ENCODE measurements around the gene IFNG. TPM values are rescaled to one million over a fixed set of nuclear protein-coding genes. Genes with fewer than 3 reads are reported as not detected.

IFNG gene
- total RNA-seq, 3 donors from 2014 or later: not detected

DNA sequence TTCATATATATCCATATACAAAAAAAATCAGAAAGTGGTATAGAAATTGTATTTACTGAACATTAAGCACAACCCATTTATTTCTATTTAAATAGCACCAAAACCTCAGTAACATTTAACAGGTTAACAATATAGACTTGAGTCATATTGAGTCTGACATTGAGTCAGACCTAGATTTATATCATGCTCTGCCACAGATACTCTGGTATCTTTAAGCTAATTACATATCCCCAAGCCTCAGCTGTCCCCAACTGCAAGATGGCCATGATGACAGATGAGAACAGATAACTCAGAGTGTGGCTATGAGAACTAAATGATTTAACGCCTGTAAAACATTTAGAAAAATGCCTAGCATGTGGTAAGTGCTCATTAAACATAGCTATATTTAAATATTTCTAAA, 40.3 kb downstream of the IFNG start:
- Histone ChIP-seq H3K36me3 (no peaks in the 10 kb centered on the region), H3K4me3 (no peak overlapping the region), H3K4me1 (no peaks in the 10 kb centered on the region), H3K27ac (no peak overlapping the region), H3K27me3 (no peaks in the 10 kb centered on the region), H3K9me3 (no peaks in the 10 kb centered on the region)
- DNase-seq (ENCODE audit: low spot score in 2 of 2): no peak
- intact Hi-C loops (cut with DNase I; ENCODE audit: low total_unique reads): no loop called here
- TF ChIP-seq, protein P1, sequence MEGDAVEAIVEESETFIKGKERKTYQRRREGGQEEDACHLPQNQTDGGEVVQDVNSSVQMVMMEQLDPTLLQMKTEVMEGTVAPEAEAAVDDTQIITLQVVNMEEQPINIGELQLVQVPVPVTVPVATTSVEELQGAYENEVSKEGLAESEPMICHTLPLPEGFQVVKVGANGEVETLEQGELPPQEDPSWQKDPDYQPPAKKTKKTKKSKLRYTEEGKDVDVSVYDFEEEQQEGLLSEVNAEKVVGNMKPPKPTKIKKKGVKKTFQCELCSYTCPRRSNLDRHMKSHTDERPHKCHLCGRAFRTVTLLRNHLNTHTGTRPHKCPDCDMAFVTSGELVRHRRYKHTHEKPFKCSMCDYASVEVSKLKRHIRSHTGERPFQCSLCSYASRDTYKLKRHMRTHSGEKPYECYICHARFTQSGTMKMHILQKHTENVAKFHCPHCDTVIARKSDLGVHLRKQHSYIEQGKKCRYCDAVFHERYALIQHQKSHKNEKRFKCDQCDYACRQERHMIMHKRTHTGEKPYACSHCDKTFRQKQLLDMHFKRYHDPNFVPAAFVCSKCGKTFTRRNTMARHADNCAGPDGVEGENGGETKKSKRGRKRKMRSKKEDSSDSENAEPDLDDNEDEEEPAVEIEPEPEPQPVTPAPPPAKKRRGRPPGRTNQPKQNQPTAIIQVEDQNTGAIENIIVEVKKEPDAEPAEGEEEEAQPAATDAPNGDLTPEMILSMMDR (IDR thresholded peaks at IDR 0.05): no peak
- TF ChIP-seq POLR2AphosphoS5 (IDR thresholded peaks at IDR 0.05): no peak
- TF ChIP-seq POLR2A (IDR thresholded peaks at IDR 0.05): no peak

DNA sequence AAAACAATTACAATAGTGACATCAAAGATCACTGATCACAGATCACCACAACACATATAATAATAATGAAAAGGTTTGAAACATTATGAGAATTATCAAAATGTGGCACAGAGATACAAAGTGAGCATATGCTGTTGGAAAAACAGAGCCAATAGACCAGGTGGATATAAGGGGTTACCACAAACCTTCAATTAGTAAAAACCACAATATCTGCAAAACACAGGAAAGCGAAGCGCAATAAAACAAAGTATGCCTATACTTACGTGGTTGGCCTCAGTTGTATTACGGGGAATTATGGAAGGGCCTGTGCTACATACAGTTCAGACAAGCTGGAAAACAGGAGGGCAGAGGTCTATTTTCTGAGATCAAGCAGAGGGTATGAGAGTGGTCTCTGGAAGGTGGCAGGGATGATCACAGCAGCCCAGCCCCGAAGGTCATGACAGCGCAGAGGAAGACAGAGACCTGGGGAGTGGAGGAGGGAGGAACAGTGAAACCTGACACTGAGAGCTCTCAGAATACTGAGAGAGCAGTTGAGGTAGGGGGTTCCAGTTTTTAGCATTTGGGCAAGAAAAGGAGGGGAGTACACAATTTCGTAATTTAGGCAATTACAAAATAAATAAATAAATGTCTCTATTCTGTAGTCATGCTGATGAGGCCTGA, 41.3 kb downstream of the IFNG start:
- no peaks in the 10 kb centered on the region for H3K27me3 ChIP-seq
- no peaks in the 10 kb centered on the region for H3K36me3 ChIP-seq
- intact Hi-C loops (cut with DNase I; ENCODE audit: low total_unique reads): no loop called here
- no peaks in the 10 kb centered on the region for H3K9me3 ChIP-seq
- H3K4me1 ChIP-seq: no peaks in the 10 kb centered on the region
- H3K27ac ChIP-seq: no peak overlapping the region
- H3K4me3 ChIP-seq: no peak overlapping the region
- TF ChIP-seq, protein P1 (IDR thresholded peaks at IDR 0.05): no peak
- TF ChIP-seq POLR2AphosphoS5 (IDR thresholded peaks at IDR 0.05): no peak
- DNase-seq (ENCODE audit: low spot score in 2 of 2): no peak

DNA sequence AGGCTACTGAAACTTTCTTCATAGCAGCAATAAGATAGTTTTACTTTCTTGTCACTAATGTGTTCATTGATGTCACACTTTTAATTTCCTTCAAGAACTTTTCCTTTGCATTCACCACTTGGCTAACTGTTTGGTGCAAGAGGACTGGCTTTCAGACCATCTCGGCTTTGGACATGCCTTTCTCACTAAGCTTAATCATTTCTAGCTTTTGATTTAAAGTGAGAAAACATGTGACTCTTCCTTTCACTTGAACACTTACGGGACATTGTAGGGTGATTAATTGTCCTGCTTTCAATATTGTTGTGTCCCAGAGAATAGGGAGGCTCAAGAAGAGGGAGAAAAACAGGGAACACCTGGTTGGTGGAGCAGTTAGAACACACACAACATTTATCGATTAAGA, 41.9 kb downstream of the IFNG start:
- H3K4me1 ChIP-seq: no peaks in the 10 kb centered on the region
- no peak overlapping the region for H3K27ac ChIP-seq
- H3K9me3 ChIP-seq: no peaks in the 10 kb centered on the region
- TF ChIP-seq POLR2A (IDR thresholded peaks at IDR 0.05): no peak
- TF ChIP-seq, protein P1 (IDR thresholded peaks at IDR 0.05): no peak
- no peak for TF ChIP-seq POLR2AphosphoS5 (IDR thresholded peaks at IDR 0.05)
- DNase-seq (ENCODE audit: low spot score in 2 of 2): no peak
- no peaks in the 10 kb centered on the region for H3K27me3 ChIP-seq
- H3K4me3 ChIP-seq: no peak overlapping the region
- H3K36me3 ChIP-seq: no peaks in the 10 kb centered on the region
- intact Hi-C loops (cut with DNase I; ENCODE audit: low total_unique reads): no loop called here

DNA sequence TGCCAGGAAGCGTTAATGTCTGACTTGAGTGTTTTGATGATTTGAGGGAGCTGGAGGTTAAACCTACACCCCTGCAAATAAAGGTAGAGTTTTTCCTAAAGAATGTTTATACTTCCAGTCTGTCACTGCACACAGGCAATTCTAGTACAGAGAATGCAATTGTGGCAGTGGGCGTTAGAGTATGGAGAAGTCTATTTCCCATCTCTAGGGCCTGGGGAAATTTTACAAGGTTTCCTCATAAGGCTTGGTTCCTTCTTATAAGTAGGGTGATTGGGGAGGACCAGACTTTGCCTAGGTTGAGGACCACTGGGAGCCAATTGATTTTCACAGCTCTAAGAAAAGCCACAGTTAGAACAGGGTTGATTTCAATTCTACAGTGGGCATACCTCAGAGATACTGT, 44.3 kb downstream of the IFNG start:
- no peak for DNase-seq (ENCODE audit: low spot score in 2 of 2)
- Histone ChIP-seq H3K27ac (no peak overlapping the region), H3K4me3 (no peak overlapping the region), H3K4me1 (no peaks in the 10 kb centered on the region), H3K36me3 (no peaks in the 10 kb centered on the region), H3K9me3 (no peaks in the 10 kb centered on the region), H3K27me3 (no peaks in the 10 kb centered on the region)
- TF ChIP-seq, protein P1 (IDR thresholded peaks at IDR 0.05): no peak
- TF ChIP-seq POLR2AphosphoS5 (IDR thresholded peaks at IDR 0.05): no peak
- TF ChIP-seq POLR2A (IDR thresholded peaks at IDR 0.05): no peak
- intact Hi-C loops (cut with DNase I; ENCODE audit: low total_unique reads): no loop called here

DNA sequence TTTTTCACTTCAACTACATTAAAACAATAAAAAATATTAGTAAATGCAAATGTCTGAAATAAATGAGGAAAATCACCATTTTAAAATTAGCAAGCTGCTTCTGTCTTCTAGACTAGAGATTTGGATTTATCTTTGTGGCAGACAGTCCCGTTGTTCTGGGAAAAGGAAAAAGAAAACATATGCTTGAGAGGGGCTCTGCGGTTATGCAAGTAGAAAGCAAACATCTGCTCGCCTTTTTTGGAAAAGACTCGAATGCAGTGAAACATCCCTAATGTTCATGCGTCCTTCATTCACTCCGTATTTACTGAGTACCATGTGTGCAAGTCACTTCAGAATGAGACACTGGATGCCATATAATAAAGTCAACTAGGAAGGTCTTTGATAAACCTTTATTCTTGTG, 44.9 kb downstream of the IFNG start:
- no peaks in the 10 kb centered on the region for H3K27me3 ChIP-seq
- no peak overlapping the region for H3K27ac ChIP-seq
- DNase-seq (ENCODE audit: low spot score in 2 of 2): no peak
- no peak overlapping the region for H3K4me3 ChIP-seq
- H3K9me3 ChIP-seq: no peaks in the 10 kb centered on the region
- no peaks in the 10 kb centered on the region for H3K36me3 ChIP-seq
- TF ChIP-seq POLR2A (IDR thresholded peaks at IDR 0.05): no peak
- no peak for TF ChIP-seq POLR2AphosphoS5 (IDR thresholded peaks at IDR 0.05)
- TF ChIP-seq, protein P1 (IDR thresholded peaks at IDR 0.05): no peak
- intact Hi-C loops (cut with DNase I; ENCODE audit: low total_unique reads): no loop called here
- H3K4me1 ChIP-seq: no peaks in the 10 kb centered on the region

Data from breast epithelium (tissue), 4 donors.